SU-DHL-6 (cell line): ENCODE measurements around the gene FHAD1.

Source experiments
- CTCF ChIP-seq: fragments of 200-600 bp; sonication (generic); IDR thresholded peaks from one replicate; pipeline ENCODE4 v1.5.1; 2017; ENCODE audit warnings: antibody characterized with exemption, mild to moderate bottlenecking, low read length, moderate library complexity; ENCODE audit not compliant: insufficient read depth, poor library complexity, severe bottlenecking
- EZH2phosphoT487 ChIP-seq: fragments of 200-600 bp; sonication (generic), shearing (Covaris generic); conservative IDR thresholded peaks from 2 replicates; pipeline ENCODE4 v1.6.1; 2018; ENCODE audit warnings: mild to moderate bottlenecking, antibody characterized with exemption, low read length, moderate library complexity, mixed read lengths

GRCh38 chr1:15283526-15283925 lies 36.5 kb downstream of the FHAD1 start:
- no peak for TF ChIP-seq CTCF
- no peak for TF ChIP-seq EZH2phosphoT487
